ENCODE measurements around the gene AGAP5.

GRCh38 chr10:73649876-73650536 lies 47.9 kb downstream of the AGAP5 start:
- TF ChIP-seq TAF1 (IDR thresholded peaks at IDR 0.05; ENCODE audit: borderline replicate concordance, low read depth, low read length): no peak
- no peak for TF ChIP-seq POLR2A (IDR thresholded peaks at IDR 0.05; ENCODE audit: low read depth, low read length)

Measured in GM12892 (cell line).